SU-DHL-6 (cell line): ENCODE data around the gene IFNB1.

Experiments used
- CTCF ChIP-seq: fragments of 200-600 bp; sonication (generic); IDR thresholded peaks from one replicate; pipeline ENCODE4 v1.5.1; 2017; ENCODE audit warnings: antibody characterized with exemption, mild to moderate bottlenecking, low read length, moderate library complexity; ENCODE audit not compliant: insufficient read depth, poor library complexity, severe bottlenecking
- EZH2phosphoT487 ChIP-seq: fragments of 200-600 bp; sonication (generic), shearing (Covaris generic); conservative IDR thresholded peaks from 2 replicates; pipeline ENCODE4 v1.6.1; 2018; ENCODE audit warnings: mild to moderate bottlenecking, antibody characterized with exemption, low read length, moderate library complexity, mixed read lengths

GRCh38 chr9:21119093-21119770 is 41.5 kb upstream of the IFNB1 start:
- TF ChIP-seq CTCF (no peak), EZH2phosphoT487 (no peak)
